GM23248 (cell line): ENCODE results near the gene TMIE. TPM values are rescaled to one million over a fixed set of nuclear protein-coding genes. Genes with fewer than 3 reads are reported as not detected.

ENCODE experiments used
- DNase-seq: peaks from one replicate; pipeline ENCODE4 v3.0.0-alpha.2; 2015
- H2AFZ ChIP-seq: fragments of 200-600 bp; sonication (generic); 2 replicates; pipeline ENCODE4 v1.6.1; 2016; ENCODE audit warnings: antibody characterized with exemption
- H3F3A ChIP-seq: fragments of 200-600 bp; sonication (generic); 2 replicates; pipeline ENCODE4 v1.6.1; 2016; ENCODE audit warnings: mild to moderate bottlenecking, antibody characterized with exemption, mixed run types; ENCODE audit not compliant: insufficient read depth
- H3K27ac ChIP-seq: fragments of 200-600 bp; sonication (generic); 2 replicates; pipeline ENCODE4 v1.5.1; 2016; ENCODE audit warnings: mild to moderate bottlenecking
- H3K27me3 ChIP-seq: fragments of 200-600 bp; sonication (generic); replicated peaks from 2 replicates; pipeline ENCODE4 v1.6.1; 2016; ENCODE audit warnings: mild to moderate bottlenecking; ENCODE audit not compliant: insufficient read depth
- H3K36me3 ChIP-seq: fragments of 200-600 bp; sonication (generic); 2 replicates; pipeline ENCODE4 v1.6.1; 2016; ENCODE audit warnings: low read depth, mild to moderate bottlenecking
- H3K4me1 ChIP-seq: fragments of 200-600 bp; sonication (generic); 2 replicates; pipeline ENCODE4 v1.6.1; 2016; ENCODE audit warnings: mild to moderate bottlenecking; ENCODE audit not compliant: insufficient read depth
- H3K4me2 ChIP-seq: fragments of 200-600 bp; sonication (generic); one replicate; pipeline ENCODE4 v1.6.1; 2016; ENCODE audit warnings: mild to moderate bottlenecking; ENCODE audit not compliant: unreplicated experiment
- H3K4me3 ChIP-seq: fragments of 200-600 bp; sonication (generic); 2 replicates; pipeline ENCODE4 v1.5.1; 2016; ENCODE audit warnings: mild to moderate bottlenecking
- H3K79me2 ChIP-seq: fragments of 200-600 bp; sonication (generic); 2 replicates; pipeline ENCODE4 v1.6.1; 2016; ENCODE audit warnings: mild to moderate bottlenecking; ENCODE audit not compliant: insufficient read depth
- H3K9ac ChIP-seq: fragments of 200-600 bp; sonication (generic); 2 replicates; pipeline ENCODE4 v1.6.1; 2016; ENCODE audit warnings: mild to moderate bottlenecking
- H3K9me2 ChIP-seq: fragments of 200-600 bp; sonication (generic); 2 replicates; pipeline ENCODE4 v1.6.1; 2016; ENCODE audit warnings: mixed run types, mild to moderate bottlenecking, moderate library complexity; ENCODE audit not compliant: insufficient read depth
- H3K9me3 ChIP-seq: fragments of 200-600 bp; sonication (generic); one replicate; pipeline ENCODE4 v1.6.1; 2017; ENCODE audit warnings: low read depth
- H4K20me1 ChIP-seq: fragments of 200-600 bp; sonication (generic); 2 replicates; pipeline ENCODE4 v1.6.0; 2016; ENCODE audit not compliant: insufficient read depth
- EZH2 ChIP-seq: fragments of 200-600 bp; sonication (generic); IDR thresholded peaks from 2 replicates; pipeline ENCODE4 v1.6.1; 2018; ENCODE audit warnings: antibody characterized with exemption, mild to moderate bottlenecking; ENCODE audit not compliant: insufficient read depth, poor library complexity, severe bottlenecking
- EZH2phosphoT487 ChIP-seq: fragments of 200-600 bp; sonication (generic); IDR thresholded peaks from 2 replicates; pipeline ENCODE4 v1.6.1; 2018; ENCODE audit warnings: antibody characterized with exemption, moderate library complexity, mild to moderate bottlenecking, low read depth; ENCODE audit not compliant: insufficient read depth
- WGBS, 2 experiments: methylation state at CpG; one replicate each; pipeline ENCODE4 v1.1.6; 2015 to 2017; ENCODE audit warnings: low lambda C conversion rate in 2 of 2, low coverage in 1 of 2; ENCODE audit errors: missing lambda C conversion rate in 2 of 2; 5-methylcytosine and 5-hydroxymethylcytosine counted together
- in situ Hi-C: fragments of 300-500 bp; cut with MboI; formaldehyde crosslinking; loops from 2 replicates; pipeline ENCODE4 v1.15.0; 2020
- polyA plus RNA-seq: library from polyadenylated mRNA; unstranded; fragments of >200 nt; fragmentation: Nextera tagmentation; extraction: Ambion mirVana; gene quantifications from 2 replicates; pipeline ENCODE4 v1.2.1, GENCODE V29; 2016
- total RNA-seq: library from RNA; depleted of rRNA; stranded (reverse); fragments of >200 nt; shearing (Covaris generic); gene quantifications from 2 replicates; pipeline ENCODE4 v1.2.3, GENCODE V29; 2014

Gene TMIE
- total and polyA plus RNA-seq, 2 experiments from 2014 or later, result 0.11 TPM; not detected in 1

GRCh38 chr3:46668116-46668515 is 33.1 kb upstream of the TMIE start:
- no peaks in the 10 kb centered on the region for H3K9me2 ChIP-seq
- peaks cover 3% of the 10 kb centered on the region; the same call in 1 of the 2 replicates for H3K4me1 ChIP-seq
- H3K27me3 ChIP-seq, result no peaks in the 10 kb centered on the region
- H4K20me1 ChIP-seq, result no peaks in the 10 kb centered on the region
- H3K9ac ChIP-seq, result no peak overlapping the region
- no peaks in the 10 kb centered on the region for H3K36me3 ChIP-seq
- TF ChIP-seq EZH2 (no peak), EZH2phosphoT487 (no peak)
- H3F3A ChIP-seq, result no peaks in the 10 kb centered on the region
- no peak overlapping the region for H3K27ac ChIP-seq
- no peak overlapping the region for H3K4me3 ChIP-seq
- H3K79me2 ChIP-seq, result no peaks in the 10 kb centered on the region
- 59 to 67% methylated on average over 6 to 8 of the region's 8 CpGs for WGBS, 2 experiments
- H3K4me2 ChIP-seq, result no peak overlapping the region
- H3K9me3 ChIP-seq, result no peaks in the 10 kb centered on the region
- in situ Hi-C loops, result no loop called here
- no peak for DNase-seq
- no peak overlapping the region for H2AFZ ChIP-seq

- Histone ChIP-seq H3K9me2 (no peaks in the 10 kb centered on the region), H3K79me2 (no peaks in the 10 kb centered on the region), H3K4me1 (no peaks in the 10 kb centered on the region), H3K36me3 (no peaks in the 10 kb centered on the region), H3K9me3 (no peaks in the 10 kb centered on the region), H3K4me3 (no peak overlapping the region), H3K4me2 (no peak overlapping the region), H4K20me1 (no peaks in the 10 kb centered on the region), H3K27ac (no peak overlapping the region), H3K27me3 (no peaks in the 10 kb centered on the region), H2AFZ (no peak overlapping the region), H3K9ac (no peak overlapping the region), H3F3A (no peaks in the 10 kb centered on the region)
- no peak for DNase-seq
- WGBS, 2 experiments, result 84 to 100% methylated on average over 2 of the region's 2 CpGs
- in situ Hi-C loops, result no loop called here
- no peak for TF ChIP-seq EZH2
- TF ChIP-seq EZH2phosphoT487, result no peak
Measured at GRCh38 chr3:46668591-46668990, 32.6 kb upstream of the TMIE start.

DNA sequence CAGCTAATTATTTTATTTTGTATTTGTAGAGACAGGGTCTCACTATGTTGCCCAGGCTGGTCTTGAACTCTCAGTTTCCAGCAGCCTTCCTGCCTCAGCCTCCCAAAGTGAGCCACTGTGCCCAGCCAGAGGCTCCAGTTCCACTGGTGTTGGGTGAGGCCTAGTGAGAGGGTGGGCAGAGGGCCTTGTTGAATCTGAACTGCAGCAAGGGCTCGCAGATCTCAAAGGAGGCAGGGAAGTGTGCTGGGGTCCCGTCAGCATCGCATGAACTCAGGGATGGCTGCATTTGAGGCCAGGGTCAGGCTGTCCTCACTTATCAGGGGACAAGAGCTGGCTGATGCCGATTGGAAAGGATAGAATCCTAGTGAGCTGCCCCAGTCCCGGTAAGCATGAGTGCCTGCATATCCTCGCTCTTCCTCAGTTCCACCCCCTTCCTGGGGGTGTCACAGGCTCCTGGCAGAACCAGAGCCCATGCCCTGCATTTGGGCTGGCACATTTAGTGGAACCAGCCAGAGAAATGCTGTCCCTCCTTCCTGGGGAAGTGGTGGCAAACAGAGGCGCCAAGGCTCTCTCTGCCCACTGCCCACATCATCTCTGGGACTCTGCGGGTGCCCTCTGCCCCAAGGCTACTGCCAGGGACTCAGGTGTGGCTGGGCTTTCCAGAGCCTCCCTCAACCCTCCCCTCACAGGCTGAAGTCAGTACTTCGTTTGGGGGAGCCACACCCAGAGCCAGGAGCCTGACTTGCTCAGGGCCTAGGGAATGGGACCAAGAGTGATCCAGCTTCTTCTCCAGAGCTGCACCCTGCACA is 31.8 kb upstream of the TMIE start:
- TF ChIP-seq EZH2phosphoT487 (no peak), EZH2 (no peak)
- Histone ChIP-seq H3K4me1 (no peaks in the 10 kb centered on the region), H3K4me2 (no peak overlapping the region), H3K27me3 (no peaks in the 10 kb centered on the region), H4K20me1 (no peaks in the 10 kb centered on the region), H3K36me3 (no peaks in the 10 kb centered on the region), H3K27ac (no peak overlapping the region), H3K9me2 (no peaks in the 10 kb centered on the region), H3K9me3 (no peaks in the 10 kb centered on the region), H3K4me3 (no peak overlapping the region), H2AFZ (no peak overlapping the region), H3F3A (no peaks in the 10 kb centered on the region), H3K9ac (no peak overlapping the region), H3K79me2 (no peaks in the 10 kb centered on the region)
- in situ Hi-C loops, result no loop called here
- no peak for DNase-seq
- WGBS, 2 experiments, result 81 to 90% methylated on average over 8 to 9 of the region's 9 CpGs

- H3K9ac ChIP-seq, result no peak overlapping the region
- H2AFZ ChIP-seq, result no peak overlapping the region
- H3K9me2 ChIP-seq, result no peaks in the 10 kb centered on the region
- H3F3A ChIP-seq, result no peaks in the 10 kb centered on the region
- H3K36me3 ChIP-seq, result no peaks in the 10 kb centered on the region
- H4K20me1 ChIP-seq, result no peaks in the 10 kb centered on the region
- H3K4me1 ChIP-seq, result no peaks in the 10 kb centered on the region
- no peaks in the 10 kb centered on the region for H3K79me2 ChIP-seq
- in situ Hi-C loops, result no loop called here
- H3K4me3 ChIP-seq, result no peak overlapping the region
- no peaks in the 10 kb centered on the region for H3K9me3 ChIP-seq
- no peak for DNase-seq
- H3K4me2 ChIP-seq, result no peak overlapping the region
- H3K27me3 ChIP-seq, result no peaks in the 10 kb centered on the region
- 78 to 79% methylated on average over 16 to 17 of the region's 17 CpGs for whole genome bisulfite sequencing, 2 experiments
- TF ChIP-seq EZH2, result no peak
- no peak for TF ChIP-seq EZH2phosphoT487
- H3K27ac ChIP-seq, result no peak overlapping the region
Measured at GRCh38 chr3:46670000-46670890, 30.9 kb upstream of the TMIE start.
